Measurements from ENCODE around the gene PACSIN3. TPM values are rescaled to one million over a fixed set of nuclear protein-coding genes. Genes with fewer than 3 reads are reported as not detected.
A peak's percentile ranks its signal among the peaks of the same experiment; 100 is the strongest.

Gene PACSIN3
- polyA plus RNA-seq, 3 donors from 2014 or later, result 0.48 TPM; not detected in 2

DNA sequence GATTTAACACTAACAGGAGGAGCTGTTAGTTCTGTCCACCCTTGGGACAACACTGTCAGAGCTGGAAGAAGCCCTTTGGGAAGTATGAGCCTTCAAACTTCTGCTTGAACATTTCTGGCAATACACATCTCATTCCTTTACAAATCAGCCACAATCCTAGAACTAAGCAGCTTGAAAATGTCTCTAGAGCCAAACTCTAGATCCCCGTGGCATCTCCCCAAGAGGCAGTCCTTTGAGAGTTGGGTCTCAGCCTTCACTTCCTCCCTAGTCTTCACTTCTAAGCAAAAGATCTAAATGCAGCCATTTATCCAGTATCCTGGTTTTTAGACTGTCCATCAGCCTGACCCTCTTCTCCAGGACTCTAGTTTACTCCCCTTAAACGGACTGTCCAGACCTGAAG is 36.5 kb downstream of the PACSIN3 start:
- Mint-ChIP-seq H3K27me3 (ENCODE audit: low read depth in 3 of 3) (peaks cover 0 to 2% (median 0%) of the 10 kb centered on the region in 3 donors), H3K27ac (no peak overlapping the region), H3K9me3 (no peaks in the 10 kb centered on the region), H3K4me1 (peaks cover 14 to 15% of the 10 kb centered on the region in 2 donors), H3K4me3 (no peak overlapping the region), H3K36me3 (peaks cover 0 to 4% (median 0%) of the 10 kb centered on the region in 3 donors)
- no peak for DNase-seq

DNA sequence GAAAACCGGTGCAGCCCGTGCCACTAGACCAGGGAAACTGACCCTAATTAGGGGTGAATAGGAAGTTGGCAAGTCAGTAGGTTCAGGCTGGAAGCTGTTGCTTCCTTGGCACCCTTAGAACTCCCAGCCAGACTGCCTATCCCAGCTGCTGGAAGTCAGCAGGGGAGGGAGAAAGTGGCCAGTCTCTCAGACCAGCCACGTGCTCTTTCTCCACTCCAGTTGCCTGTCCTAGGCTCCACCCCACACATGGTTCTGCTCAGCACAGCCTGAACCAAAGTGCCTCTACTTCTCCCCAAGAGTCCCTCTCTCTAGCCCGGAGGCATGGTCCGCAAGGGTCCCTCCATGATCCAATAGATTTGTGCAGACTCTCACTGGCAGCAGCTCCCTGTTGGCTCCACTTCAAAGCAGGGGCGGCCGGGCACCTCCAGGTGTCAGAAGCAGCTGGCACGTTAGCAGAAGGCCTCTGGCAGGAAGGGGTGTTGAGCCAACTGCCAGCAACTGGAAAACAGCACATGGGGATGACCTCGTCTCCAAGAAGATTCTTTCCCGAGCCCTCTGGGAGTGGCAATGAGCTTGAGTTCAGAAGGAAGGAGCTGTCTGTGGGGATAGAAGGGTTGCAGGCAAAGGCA is 37.2 kb downstream of the PACSIN3 start:
- DNase-seq, result no peak
- peaks cover 0 to 4% (median 0%) of the 10 kb centered on the region in 3 donors for H3K36me3 Mint-ChIP-seq
- H3K4me3 Mint-ChIP-seq, result no peak overlapping the region

DNA sequence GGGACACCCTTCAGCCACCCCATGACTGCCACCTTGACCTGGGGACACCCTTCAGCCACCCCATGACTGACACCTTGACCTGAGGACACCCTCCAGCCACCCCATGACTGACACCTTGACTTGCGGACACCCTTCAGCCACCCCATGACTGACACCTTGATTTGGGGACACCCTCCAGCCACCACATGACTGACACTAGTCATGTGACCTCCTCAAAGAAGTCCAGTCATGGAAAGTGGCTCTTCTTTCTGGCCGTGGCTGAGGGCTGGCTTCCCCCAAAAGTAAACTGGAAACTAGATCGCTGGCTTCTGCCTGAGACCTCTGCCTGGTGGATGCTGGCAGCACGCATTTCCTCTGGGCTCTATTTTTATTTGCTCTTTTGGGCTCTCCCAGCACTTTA is 38.0 kb downstream of the PACSIN3 start:
- H3K27me3 Mint-ChIP-seq (ENCODE audit: low read depth in 3 of 3), result peaks cover 0 to 2% (median 0%) of the 10 kb centered on the region in 3 donors
- H3K27ac Mint-ChIP-seq, result no peak overlapping the region
- H3K4me3 Mint-ChIP-seq, result no peak overlapping the region
- peaks cover 0 to 4% (median 0%) of the 10 kb centered on the region in 3 donors for H3K36me3 Mint-ChIP-seq
- H3K4me1 Mint-ChIP-seq, result peaks cover 3 to 4% of the 10 kb centered on the region in 2 donors
- DNase-seq, result no peak
- H3K9me3 Mint-ChIP-seq, result no peaks in the 10 kb centered on the region

More for the DNA sequence above, 37.2 kb downstream of the PACSIN3 start:
- Mint-ChIP-seq H3K9me3 (no peaks in the 10 kb centered on the region), H3K4me1 (peaks cover 8% of the 10 kb centered on the region in 2 donors), H3K27ac (no peak overlapping the region), H3K27me3 (ENCODE audit: low read depth in 3 of 3) (peaks cover 0 to 2% (median 0%) of the 10 kb centered on the region in 3 donors)

DNA sequence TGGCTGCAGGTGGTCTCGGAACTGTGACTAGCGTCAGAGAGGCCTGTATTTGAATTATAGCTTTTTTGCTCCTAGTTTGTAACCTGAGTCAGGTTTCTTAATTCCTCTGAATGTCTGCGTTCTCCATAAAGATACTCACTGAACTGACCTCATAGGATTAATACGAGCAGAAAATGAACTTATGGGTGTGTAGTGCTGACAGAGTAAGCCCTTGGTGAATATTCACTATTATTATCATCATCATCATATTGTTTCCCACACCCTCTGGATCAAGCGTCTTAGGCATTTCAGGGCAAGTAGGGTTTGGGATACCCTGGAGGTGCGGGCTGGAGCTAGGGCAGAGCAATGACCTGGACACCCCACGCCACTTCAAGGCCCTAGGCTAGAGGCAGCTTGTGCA is 38.6 kb downstream of the PACSIN3 start:
- Mint-ChIP-seq H3K4me1 (no peaks in the 10 kb centered on the region), H3K9me3 (no peaks in the 10 kb centered on the region), H3K4me3 (no peak overlapping the region), H3K27ac (no peak overlapping the region), H3K36me3 (peaks cover 0 to 4% (median 0%) of the 10 kb centered on the region in 3 donors), H3K27me3 (ENCODE audit: low read depth in 3 of 3) (peaks cover 0 to 2% (median 0%) of the 10 kb centered on the region in 3 donors)
- DNase-seq, result no peak

DNA sequence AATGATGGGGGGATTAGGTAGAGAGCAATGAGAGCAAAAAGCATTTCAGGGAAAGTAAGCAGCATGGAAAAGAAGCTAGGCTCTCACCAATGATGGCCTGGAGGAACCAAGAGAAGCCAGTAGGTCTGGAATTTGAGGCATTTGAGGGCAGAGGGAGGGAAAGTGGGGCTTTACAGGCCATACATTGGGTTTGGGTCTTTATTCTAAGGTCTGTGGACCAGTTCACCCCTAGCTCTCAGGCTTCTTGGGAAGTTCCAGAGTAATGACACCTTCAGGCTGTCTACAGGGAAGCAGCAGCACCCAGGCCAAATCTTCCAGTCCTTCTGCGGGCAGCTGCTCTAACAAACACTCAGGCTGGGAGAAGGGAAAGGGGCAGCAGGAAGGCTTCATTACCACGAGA is 39.0 kb downstream of the PACSIN3 start:
- H3K27ac Mint-ChIP-seq, result no peak overlapping the region
- no peak for DNase-seq
- H3K9me3 Mint-ChIP-seq, result no peaks in the 10 kb centered on the region
- H3K4me3 Mint-ChIP-seq, result no peak overlapping the region
- H3K36me3 Mint-ChIP-seq, result peaks cover 0 to 4% (median 0%) of the 10 kb centered on the region in 3 donors
- H3K27me3 Mint-ChIP-seq (ENCODE audit: low read depth in 3 of 3), result peaks cover 0 to 2% (median 0%) of the 10 kb centered on the region in 3 donors
- H3K4me1 Mint-ChIP-seq, result no peaks in the 10 kb centered on the region

DNA sequence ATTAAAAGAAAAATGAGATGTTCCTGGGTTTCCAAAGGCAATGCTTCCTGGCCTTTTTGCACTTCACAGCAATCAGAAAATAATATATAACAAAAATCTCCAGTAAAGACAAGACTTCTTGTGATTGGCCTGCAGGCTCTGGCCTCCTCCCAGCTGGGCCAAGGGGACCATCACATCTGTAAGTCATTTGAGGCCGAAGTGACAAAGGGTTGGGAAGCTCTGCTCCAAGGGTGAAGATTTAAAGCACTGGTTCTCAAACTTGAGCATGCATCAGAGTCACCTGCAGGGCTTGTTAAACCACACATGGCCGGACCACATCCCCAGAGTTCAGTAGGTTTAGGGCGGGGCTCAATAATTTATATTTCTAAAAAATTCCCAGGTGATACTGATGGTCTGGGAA is 41.7 kb downstream of the PACSIN3 start:
- Mint-ChIP-seq H3K4me3 (no peak overlapping the region), H3K27ac (no peak overlapping the region), H3K4me1 (no peaks in the 10 kb centered on the region), H3K9me3 (no peaks in the 10 kb centered on the region), H3K36me3 (peaks cover 0 to 4% (median 0%) of the 10 kb centered on the region in 3 donors), H3K27me3 (ENCODE audit: low read depth in 3 of 3) (peaks cover 0 to 2% (median 0%) of the 10 kb centered on the region in 3 donors)
- no peak for DNase-seq

DNA sequence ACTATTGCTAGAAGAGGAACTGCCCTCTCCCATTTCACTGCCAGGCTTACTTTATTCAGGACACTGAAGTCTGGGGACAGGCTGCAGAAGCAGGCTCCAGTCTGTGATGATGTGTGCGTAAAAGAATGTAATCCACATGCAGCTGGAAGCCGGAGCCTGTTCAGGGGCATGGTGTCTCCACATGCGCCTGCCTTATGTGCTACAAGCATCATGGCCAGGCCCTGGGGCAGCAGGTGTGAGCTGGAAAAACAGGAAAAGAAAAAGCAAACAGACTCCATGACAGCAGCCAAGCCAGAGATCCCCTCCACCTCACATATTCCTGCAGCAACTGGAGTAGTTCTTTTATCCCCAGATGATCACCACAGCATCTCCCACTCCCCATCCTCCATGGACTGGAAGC is 42.9 kb downstream of the PACSIN3 start:
- no peak for DNase-seq
- Mint-ChIP-seq H3K27ac (no peak overlapping the region), H3K4me3 (no peak overlapping the region), H3K27me3 (ENCODE audit: low read depth in 3 of 3) (no peaks in the 10 kb centered on the region), H3K4me1 (no peaks in the 10 kb centered on the region), H3K9me3 (peaks cover 0 to 2% (median 0%) of the 10 kb centered on the region in 6 donors), H3K36me3 (peaks cover 0 to 4% (median 3%) of the 10 kb centered on the region in 3 donors)

DNA sequence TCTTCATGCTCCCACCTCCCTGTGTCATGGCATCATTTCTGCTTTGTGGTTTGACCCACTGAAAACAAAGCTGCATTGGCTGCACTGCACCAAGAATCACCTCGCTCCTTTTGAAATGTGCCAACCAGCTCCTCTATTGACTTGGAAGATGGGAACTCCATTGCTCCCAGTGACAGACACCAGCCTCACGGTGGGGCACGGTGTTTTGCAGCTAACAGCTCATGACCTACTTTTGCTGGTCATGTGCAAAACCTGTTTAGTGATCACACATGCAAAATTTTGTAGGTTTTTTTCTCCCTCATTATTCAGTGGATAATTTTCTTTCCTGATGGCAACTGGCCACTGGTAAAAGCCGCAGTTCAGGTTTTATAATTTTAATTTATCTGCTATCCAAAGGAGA is 46.4 kb downstream of the PACSIN3 start:
- Mint-ChIP-seq H3K4me1 (no peaks in the 10 kb centered on the region), H3K27ac (no peak overlapping the region), H3K36me3 (peaks cover 12 to 15% (median 14%) of the 10 kb centered on the region in 3 donors), H3K4me3 (no peak overlapping the region), H3K9me3 (peaks cover 0 to 2% (median 0%) of the 10 kb centered on the region in 6 donors), H3K27me3 (ENCODE audit: low read depth in 3 of 3) (no peaks in the 10 kb centered on the region)
- no peak for DNase-seq

DNA sequence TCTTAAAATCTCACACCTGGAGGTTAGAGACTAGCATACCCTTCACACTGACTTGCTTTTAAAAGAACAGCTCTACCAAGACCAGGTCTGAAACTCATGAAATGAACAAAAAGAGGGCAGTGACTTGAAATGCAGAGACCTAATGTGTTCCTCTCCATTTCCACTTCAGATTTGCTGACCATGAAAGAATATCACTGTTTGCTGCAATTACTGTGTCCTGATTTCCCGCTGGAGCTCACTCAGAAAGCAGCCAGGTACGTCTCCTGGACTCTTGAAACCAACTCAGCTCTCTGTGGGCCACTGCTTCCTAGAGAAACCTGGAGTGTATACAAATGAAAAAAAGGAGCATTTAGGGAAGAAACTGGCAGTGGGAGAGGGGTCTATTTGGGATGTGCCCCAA is 48.8 kb downstream of the PACSIN3 start:
- Mint-ChIP-seq H3K27me3 (ENCODE audit: low read depth in 3 of 3) (peaks cover 0 to 2% (median 0%) of the 10 kb centered on the region in 3 donors), H3K4me3 (no peak overlapping the region), H3K36me3 (peaks cover 12 to 15% (median 14%) of the 10 kb centered on the region in 3 donors), H3K9me3 (peaks cover 0 to 2% (median 0%) of the 10 kb centered on the region in 6 donors), H3K27ac (no peak overlapping the region), H3K4me1 (no peaks in the 10 kb centered on the region)
- DNase-seq, result no peak

DNA sequence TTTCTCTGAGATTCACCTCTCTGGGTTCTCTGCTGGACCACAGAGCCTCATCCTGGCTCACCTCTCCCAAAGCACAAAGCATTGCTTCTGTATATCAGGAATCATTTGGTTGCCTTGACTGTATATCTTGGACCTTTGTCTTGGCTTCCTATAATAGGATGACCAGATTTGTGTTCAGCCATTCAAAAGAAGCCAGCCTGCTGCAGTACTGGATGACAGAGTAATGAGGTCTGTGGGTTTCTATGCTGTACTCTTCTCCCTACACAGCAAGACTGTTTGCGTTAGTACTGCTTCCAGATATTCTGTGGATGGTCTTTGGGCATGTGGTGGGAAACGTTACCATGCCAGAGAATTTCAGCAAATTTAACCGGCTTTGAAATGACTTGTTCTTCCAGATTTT is 49.3 kb downstream of the PACSIN3 start:
- Mint-ChIP-seq H3K9me3 (peaks cover 0 to 2% (median 0%) of the 10 kb centered on the region in 6 donors), H3K4me1 (no peaks in the 10 kb centered on the region), H3K27me3 (ENCODE audit: low read depth in 3 of 3) (peaks cover 0 to 2% (median 0%) of the 10 kb centered on the region in 3 donors), H3K36me3 (peaks cover 12 to 15% (median 14%) of the 10 kb centered on the region in 3 donors), H3K27ac (no peak overlapping the region), H3K4me3 (no peak overlapping the region)
- DNase-seq, result no peak

DNA sequence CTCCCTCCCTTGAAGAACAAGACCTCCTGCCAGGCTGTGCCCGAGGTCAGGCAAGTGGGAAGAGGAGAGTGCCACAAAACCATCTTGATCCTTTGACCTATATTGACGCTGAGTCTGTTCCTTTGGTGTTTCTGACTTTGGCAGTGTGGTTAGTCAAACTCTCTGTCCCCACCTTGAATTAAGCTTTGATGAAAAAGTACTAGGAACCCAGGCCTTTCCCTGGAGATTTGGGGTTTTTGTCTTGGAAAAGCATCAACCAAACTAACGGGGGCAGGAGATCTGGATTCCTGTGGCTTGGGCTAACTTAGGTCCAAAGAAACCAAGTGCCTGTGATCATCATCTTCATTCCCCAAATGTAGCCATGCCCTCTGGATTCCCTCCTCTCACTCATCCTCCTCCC is 49.9 kb downstream of the PACSIN3 start:
- no peak for DNase-seq
- Mint-ChIP-seq H3K4me1 (no peaks in the 10 kb centered on the region), H3K4me3 (no peak overlapping the region), H3K27ac (peak overlapping the region in 1 of 6 donors; percentile 73), H3K9me3 (peaks cover 0 to 2% (median 0%) of the 10 kb centered on the region in 6 donors), H3K36me3 (peaks cover 12 to 15% (median 14%) of the 10 kb centered on the region in 3 donors), H3K27me3 (ENCODE audit: low read depth in 3 of 3) (peaks cover 0 to 2% (median 0%) of the 10 kb centered on the region in 3 donors)

DNA sequence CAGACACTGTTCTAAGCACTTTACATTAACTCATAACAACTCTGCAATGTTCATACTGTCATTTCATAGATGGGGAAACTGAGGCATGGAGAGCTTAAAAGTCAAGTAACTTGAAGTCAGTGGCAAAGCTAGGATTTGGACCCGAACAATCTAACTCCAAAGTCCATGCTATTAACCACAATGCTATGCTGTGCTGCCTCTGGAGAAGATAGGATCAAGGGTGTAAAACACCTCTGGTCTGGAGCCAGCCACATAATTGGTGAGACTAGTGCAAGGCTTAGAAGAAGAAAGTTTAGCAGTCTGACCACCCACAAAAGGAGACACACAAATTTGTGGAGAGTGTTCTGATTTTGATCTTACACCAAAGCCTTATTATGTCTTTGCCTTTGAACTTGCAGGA is 53.3 kb downstream of the PACSIN3 start:
- H3K9me3 Mint-ChIP-seq, result no peaks in the 10 kb centered on the region
- DNase-seq, result no peak
- peaks cover 7 to 12% (median 8%) of the 10 kb centered on the region in 3 donors for H3K36me3 Mint-ChIP-seq
- H3K27ac Mint-ChIP-seq, result no peak overlapping the region
- no peak overlapping the region for H3K4me3 Mint-ChIP-seq
- no peaks in the 10 kb centered on the region for H3K4me1 Mint-ChIP-seq
- H3K27me3 Mint-ChIP-seq (ENCODE audit: low read depth in 3 of 3), result peaks cover 0 to 2% (median 0%) of the 10 kb centered on the region in 3 donors

DNA sequence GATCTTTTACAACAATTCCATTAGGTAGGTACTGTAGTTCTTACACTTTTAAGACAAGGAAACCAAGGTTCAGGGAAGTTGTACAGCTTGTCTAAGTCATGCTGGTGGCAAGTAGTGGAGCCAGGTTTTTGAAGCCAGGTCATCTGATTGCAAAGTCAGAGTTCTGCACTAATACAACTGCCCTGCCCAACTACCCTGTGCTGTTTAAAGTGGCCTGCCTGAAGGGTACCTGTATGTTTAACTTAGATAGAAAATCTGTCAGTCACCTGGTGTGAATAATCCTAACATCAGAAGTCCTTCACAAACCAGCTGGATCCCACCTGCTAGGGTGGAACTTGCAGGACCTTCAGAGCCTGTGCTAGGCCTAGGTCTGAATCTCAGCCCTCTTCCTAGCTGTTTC is 53.7 kb downstream of the PACSIN3 start:
- Mint-ChIP-seq H3K4me1 (no peaks in the 10 kb centered on the region), H3K27ac (no peak overlapping the region), H3K27me3 (ENCODE audit: low read depth in 3 of 3) (peaks cover 0 to 2% (median 0%) of the 10 kb centered on the region in 3 donors), H3K4me3 (no peak overlapping the region), H3K36me3 (peaks cover 2 to 7% (median 3%) of the 10 kb centered on the region in 3 donors), H3K9me3 (no peaks in the 10 kb centered on the region)
- no peak for DNase-seq

DNA sequence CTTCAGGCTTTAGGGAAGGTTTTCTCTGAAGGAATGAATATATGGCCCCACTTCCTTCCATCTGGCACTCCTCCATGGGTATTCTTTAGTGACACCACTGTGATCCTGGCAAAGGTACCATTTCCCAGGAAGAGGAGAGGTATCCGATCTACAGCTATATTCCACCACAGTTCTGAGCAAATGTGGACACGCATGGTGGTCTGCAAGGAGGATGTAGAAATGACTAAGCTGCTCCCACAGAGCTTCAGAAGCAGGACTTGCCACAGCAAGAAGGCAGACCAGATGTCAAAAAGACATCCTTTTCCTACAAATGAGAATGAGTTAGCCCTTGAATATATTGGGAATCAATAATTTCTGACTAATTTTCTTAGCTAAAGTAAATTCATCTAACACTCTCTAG is 55.1 kb downstream of the PACSIN3 start:
- Mint-ChIP-seq H3K27ac (no peak overlapping the region), H3K4me1 (no peaks in the 10 kb centered on the region), H3K36me3 (peaks cover 0 to under 1% (median 0%) of the 10 kb centered on the region in 3 donors), H3K27me3 (ENCODE audit: low read depth in 3 of 3) (peaks cover 0 to 2% (median 0%) of the 10 kb centered on the region in 3 donors), H3K9me3 (no peaks in the 10 kb centered on the region), H3K4me3 (no peak overlapping the region)
- no peak for DNase-seq
